Mesothelial cell of epicardium (in vitro differentiated cells): Measurements from ENCODE around the gene TMEM255A. TPM values are rescaled to one million over a fixed set of nuclear protein-coding genes. Genes with fewer than 3 reads are reported as not detected.

Source experiments
- DNase-seq, 2 experiments: peaks; one replicate each; pipeline ENCODE4 v3.0.0; 2021; ENCODE audit warnings: low spot score in 2 of 2; ENCODE audit not compliant: unreplicated experiment in 2 of 2
- H3K27ac Mint-ChIP-seq: 2 replicates; pipeline ENCODE4 v1.8.0; 2021; ENCODE audit warnings: mixed read lengths
- H3K27me3 Mint-ChIP-seq: 2 replicates; pipeline ENCODE4 v1.8.0; 2021; ENCODE audit warnings: low read depth, mixed read lengths
- H3K36me3 Mint-ChIP-seq: 2 replicates; pipeline ENCODE4 v1.8.0; 2021; ENCODE audit warnings: mixed read lengths
- H3K4me1 Mint-ChIP-seq: 2 replicates; pipeline ENCODE4 v1.8.0; 2021; ENCODE audit warnings: mixed read lengths
- H3K4me3 Mint-ChIP-seq: 2 replicates; pipeline ENCODE4 v1.8.0; 2021; ENCODE audit warnings: mild to moderate bottlenecking, moderate library complexity, mixed read lengths
- H3K9me3 Mint-ChIP-seq: 2 replicates; pipeline ENCODE4 v1.8.0; 2021; ENCODE audit warnings: mixed read lengths
- total RNA-seq: library from RNA; stranded (reverse); gene quantifications from 3 replicates; pipeline ENCODE4 v1.2.1, GENCODE V29; 2021
- TF ChIP-seq, protein P1 (sequence below): fragments of 200-600 bp; sonication (generic); IDR thresholded peaks from one replicate; pipeline ENCODE4 v1.5.0; 2021; ENCODE audit warnings: antibody characterized with exemption; ENCODE audit not compliant: unreplicated experiment

Gene TMEM255A
- total RNA-seq, 1 donor from 2014 or later, result 1.3 TPM

DNA sequence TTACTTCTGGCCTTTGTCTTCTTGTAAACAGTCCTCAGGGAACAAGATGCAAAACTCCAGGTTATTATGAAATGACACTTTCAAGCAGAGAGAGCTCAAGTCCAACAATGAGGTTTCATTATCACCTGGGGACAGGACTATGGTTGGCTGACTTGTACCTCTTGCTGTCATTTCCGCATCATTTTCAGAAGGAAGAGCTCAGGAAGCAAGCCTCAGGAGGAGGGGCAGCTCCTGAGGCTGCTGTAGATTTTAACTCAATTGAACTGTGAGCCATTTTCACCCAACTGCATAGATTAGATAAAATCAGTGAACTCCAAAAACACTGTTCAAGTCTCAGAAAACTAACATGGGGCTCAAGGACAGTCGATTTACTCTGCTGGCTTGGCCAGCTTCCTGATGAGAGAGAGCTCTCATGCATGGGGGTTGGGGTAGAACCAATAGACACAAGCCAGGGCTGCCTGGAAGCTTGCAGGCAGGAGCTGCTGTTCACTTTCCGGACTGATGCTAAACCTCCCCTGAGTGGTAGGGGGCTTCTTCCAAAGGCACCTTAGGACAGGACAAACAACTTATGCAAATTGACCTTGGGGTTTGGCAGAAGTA is 23.6 kb downstream of the TMEM255A start:
- TF ChIP-seq, protein P1, sequence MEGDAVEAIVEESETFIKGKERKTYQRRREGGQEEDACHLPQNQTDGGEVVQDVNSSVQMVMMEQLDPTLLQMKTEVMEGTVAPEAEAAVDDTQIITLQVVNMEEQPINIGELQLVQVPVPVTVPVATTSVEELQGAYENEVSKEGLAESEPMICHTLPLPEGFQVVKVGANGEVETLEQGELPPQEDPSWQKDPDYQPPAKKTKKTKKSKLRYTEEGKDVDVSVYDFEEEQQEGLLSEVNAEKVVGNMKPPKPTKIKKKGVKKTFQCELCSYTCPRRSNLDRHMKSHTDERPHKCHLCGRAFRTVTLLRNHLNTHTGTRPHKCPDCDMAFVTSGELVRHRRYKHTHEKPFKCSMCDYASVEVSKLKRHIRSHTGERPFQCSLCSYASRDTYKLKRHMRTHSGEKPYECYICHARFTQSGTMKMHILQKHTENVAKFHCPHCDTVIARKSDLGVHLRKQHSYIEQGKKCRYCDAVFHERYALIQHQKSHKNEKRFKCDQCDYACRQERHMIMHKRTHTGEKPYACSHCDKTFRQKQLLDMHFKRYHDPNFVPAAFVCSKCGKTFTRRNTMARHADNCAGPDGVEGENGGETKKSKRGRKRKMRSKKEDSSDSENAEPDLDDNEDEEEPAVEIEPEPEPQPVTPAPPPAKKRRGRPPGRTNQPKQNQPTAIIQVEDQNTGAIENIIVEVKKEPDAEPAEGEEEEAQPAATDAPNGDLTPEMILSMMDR, result no peak
- Mint-ChIP-seq H3K36me3 (no peaks in the 10 kb centered on the region), H3K4me3 (no peak overlapping the region), H3K9me3 (peaks cover 20% of the 10 kb centered on the region), H3K4me1 (no peaks in the 10 kb centered on the region), H3K27me3 (no peaks in the 10 kb centered on the region), H3K27ac (no peak overlapping the region)
- no peak for DNase-seq

DNA sequence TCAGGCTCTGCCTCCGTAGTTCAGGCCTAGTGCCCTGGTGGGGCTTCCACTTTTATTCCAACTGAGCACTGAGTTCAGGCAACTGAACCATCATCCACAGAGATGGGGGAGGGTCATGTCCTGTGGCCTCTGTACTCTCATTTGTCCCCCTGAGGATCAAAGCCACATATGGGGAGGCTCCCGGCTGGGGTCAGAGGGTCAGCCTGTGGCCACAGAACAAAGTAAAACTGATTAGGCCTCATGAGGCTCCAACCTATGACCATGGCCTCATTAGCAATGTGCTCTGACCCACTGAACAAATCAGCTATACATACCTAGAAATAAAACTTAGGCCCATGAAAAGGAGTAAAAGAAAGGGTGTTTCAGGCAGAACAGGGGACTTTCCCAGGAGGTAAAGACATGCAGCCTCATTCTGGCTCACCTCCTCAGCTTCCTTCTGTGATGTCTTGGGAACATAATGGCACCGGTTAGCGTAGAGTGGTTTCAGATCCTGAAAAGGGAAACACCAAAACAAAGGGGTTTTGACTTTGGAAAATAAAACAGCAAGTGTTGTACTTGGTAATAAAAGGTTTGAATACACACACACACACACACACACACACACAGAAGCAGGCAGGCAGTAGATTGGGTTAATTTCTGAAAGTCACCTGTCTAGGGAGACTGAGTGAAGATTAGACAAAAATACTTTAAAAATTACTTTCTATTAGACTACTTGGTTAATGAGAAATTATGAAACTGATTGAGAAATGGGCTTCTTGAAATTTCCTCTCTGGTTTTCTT is 24.3 kb downstream of the TMEM255A start:
- Mint-ChIP-seq H3K9me3 (peaks cover 20% of the 10 kb centered on the region), H3K4me3 (no peak overlapping the region), H3K27ac (no peak overlapping the region), H3K4me1 (no peaks in the 10 kb centered on the region), H3K36me3 (no peaks in the 10 kb centered on the region), H3K27me3 (no peaks in the 10 kb centered on the region)
- TF ChIP-seq, protein P1, result no peak
- no peak for DNase-seq

DNA sequence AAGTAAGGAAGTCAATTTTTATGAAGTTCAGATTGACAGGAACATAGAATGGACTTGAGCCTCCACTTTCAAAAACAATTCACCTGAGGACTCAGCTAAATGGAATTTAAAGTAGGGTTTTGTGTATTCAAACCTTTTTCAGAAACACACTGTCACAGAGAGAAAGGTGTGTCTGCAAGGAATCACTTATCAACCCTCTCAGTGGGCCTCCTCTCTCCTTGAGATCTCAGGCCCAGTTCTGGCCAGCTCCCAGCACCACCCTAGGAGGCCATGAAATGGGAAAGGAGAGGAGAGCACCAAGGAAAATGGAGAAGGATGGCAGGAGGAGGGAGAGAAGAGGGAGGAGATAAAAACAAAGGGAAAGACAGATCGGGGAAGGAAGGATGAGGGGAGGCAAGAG is 28.6 kb downstream of the TMEM255A start:
- H3K27me3 Mint-ChIP-seq, result peaks cover 3% of the 10 kb centered on the region
- no peak overlapping the region for H3K4me3 Mint-ChIP-seq
- H3K9me3 Mint-ChIP-seq, result peaks cover 28% of the 10 kb centered on the region
- no peaks in the 10 kb centered on the region for H3K36me3 Mint-ChIP-seq
- no peaks in the 10 kb centered on the region for H3K4me1 Mint-ChIP-seq
- TF ChIP-seq, protein P1, result no peak
- no peak for DNase-seq
- no peak overlapping the region for H3K27ac Mint-ChIP-seq

GRCh38 chrX:120281761-120282160 is 29.5 kb downstream of the TMEM255A start:
- TF ChIP-seq, protein P1, result no peak
- Mint-ChIP-seq H3K27me3 (peaks cover 3% of the 10 kb centered on the region), H3K4me1 (no peaks in the 10 kb centered on the region), H3K27ac (no peak overlapping the region), H3K4me3 (no peak overlapping the region), H3K9me3 (peaks cover 28% of the 10 kb centered on the region), H3K36me3 (no peaks in the 10 kb centered on the region)
- no peak for DNase-seq

DNA sequence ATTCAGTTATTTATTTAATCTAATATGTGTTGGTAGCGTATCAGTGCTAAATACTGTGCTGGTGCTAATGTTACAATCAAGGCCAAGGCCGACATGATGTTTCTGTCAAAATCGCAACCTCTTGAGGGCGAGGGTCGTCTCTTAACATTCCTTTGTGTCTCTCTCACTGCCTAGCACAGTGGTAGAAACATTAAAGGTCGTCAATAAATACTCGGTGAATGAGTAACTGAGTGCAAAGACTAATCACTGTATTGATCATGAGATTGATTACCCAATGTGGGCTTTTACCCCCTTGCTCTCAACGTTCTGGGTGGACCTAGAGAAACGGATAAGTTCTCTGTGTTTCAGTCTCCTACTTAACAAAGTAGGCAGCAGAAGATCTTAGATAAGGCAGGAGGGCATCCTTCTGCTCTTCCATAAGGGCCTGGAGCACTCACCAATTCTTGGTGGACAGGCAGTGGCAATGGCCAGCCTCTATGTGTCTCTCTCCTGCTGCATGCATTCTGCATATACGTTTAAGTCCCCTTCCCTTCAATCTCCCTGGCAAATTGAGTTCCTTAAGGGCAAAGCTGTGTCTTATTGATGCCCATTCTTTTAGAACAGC is 30.1 kb downstream of the TMEM255A start:
- no peak for DNase-seq
- Mint-ChIP-seq H3K4me3 (no peak overlapping the region), H3K27me3 (peaks cover 3% of the 10 kb centered on the region), H3K4me1 (no peaks in the 10 kb centered on the region), H3K36me3 (no peaks in the 10 kb centered on the region), H3K9me3 (peaks cover 28% of the 10 kb centered on the region), H3K27ac (no peak overlapping the region)
- TF ChIP-seq, protein P1, result no peak
